Measurements from ENCODE around the gene MSX2. TPM values are rescaled to one million over a fixed set of nuclear protein-coding genes. Genes with fewer than 3 reads are reported as not detected.

MSX2 gene
- total RNA-seq, 1 donor from 2014 or later = not detected

DNA sequence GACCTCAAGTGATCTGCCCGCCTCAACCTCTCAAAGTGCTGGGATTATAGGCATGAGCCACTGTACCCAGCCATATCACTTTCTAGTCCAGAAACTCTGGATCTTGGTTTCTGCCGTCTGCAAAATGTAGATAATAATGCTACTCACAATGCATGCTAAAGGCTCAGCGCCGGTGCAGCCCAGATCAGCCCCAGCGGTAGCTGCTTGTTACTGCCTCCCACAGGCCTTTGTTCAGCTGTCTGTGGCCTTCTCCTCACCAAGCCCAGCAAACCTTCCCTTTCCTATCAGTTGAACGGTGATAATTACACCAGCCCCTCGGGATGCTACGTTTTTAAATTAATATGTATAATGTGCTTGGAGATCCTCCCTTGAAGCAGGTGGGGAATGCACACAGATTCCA lies 26.2 kb upstream of the MSX2 start:
- Mint-ChIP-seq H3K27ac (no peak overlapping the region), H3K27me3 (ENCODE audit: low read depth) (peaks cover 19% of the 10 kb centered on the region), H3K4me1 (ENCODE audit: low read depth) (no peaks in the 10 kb centered on the region), H3K9me3 (no peaks in the 10 kb centered on the region), H3K36me3 (ENCODE audit: low read depth) (no peaks in the 10 kb centered on the region), H3K4me3 (ENCODE audit: low read depth) (no peak overlapping the region)
- no peak for DNase-seq (ENCODE audit: low spot score)
- intact Hi-C loops (cut with micrococcal nuclease) = no loop called here

DNA sequence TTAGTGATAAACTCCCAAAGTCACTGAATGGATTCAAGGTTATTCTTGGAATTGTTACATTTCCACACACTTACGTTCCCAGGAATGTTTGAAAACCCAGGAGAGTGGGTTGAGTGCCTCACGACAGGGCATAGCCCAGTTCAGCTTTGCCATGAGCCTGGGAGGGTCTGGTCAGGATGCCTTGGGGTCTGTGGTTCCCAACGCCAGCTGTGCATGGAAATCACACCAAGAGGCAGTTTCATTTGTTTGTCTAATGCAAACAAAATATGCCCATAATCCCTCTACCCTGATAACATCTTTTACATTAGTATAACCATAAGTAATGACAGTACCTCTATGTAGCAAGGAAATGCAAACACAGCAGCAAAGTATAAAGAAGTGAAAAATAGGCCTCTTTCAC lies 25.3 kb upstream of the MSX2 start:
- DNase-seq (ENCODE audit: low spot score) = no peak
- Mint-ChIP-seq H3K9me3 (no peaks in the 10 kb centered on the region), H3K4me1 (ENCODE audit: low read depth) (no peaks in the 10 kb centered on the region), H3K27ac (no peak overlapping the region), H3K4me3 (ENCODE audit: low read depth) (no peak overlapping the region), H3K27me3 (ENCODE audit: low read depth) (peaks cover 10% of the 10 kb centered on the region), H3K36me3 (ENCODE audit: low read depth) (no peaks in the 10 kb centered on the region)
- intact Hi-C loops (cut with micrococcal nuclease) = no loop called here

DNA sequence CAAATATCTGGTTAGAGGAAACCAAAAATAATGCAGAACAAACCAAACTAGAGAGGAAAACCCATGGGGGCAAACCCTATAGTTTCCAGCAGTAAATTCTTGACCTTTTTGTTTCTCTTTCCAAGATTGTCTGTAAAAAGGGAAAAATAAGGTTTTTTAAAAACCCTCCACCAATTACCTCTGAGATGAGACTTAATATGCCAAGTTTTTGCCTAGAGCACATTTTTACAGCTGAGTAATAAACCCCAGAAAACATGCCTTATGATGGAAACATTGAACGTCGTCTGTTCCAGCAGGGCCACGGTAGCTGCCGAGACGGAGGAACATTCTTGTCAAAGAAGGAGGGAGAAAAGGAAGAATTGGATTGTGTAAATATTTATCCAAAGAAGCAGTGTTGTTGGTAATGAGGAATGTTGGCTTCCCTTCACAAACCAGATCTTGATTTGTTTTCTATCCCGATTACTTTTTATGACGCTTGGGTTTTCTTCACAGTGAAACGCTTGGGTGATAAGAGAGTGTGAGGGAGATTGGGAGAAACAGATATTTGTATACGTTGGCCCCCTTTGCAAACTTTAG lies 17.3 kb upstream of the MSX2 start:
- no peak overlapping the region for H3K4me3 Mint-ChIP-seq (ENCODE audit: low read depth)
- no peaks in the 10 kb centered on the region for H3K4me1 Mint-ChIP-seq (ENCODE audit: low read depth)
- H3K27ac Mint-ChIP-seq = no peak overlapping the region
- H3K36me3 Mint-ChIP-seq (ENCODE audit: low read depth) = no peaks in the 10 kb centered on the region
- intact Hi-C loops (cut with micrococcal nuclease) = no loop called here
- peaks cover 3% of the 10 kb centered on the region for H3K27me3 Mint-ChIP-seq (ENCODE audit: low read depth)
- no peaks in the 10 kb centered on the region for H3K9me3 Mint-ChIP-seq
- DNase-seq (ENCODE audit: low spot score) = no peak

DNA sequence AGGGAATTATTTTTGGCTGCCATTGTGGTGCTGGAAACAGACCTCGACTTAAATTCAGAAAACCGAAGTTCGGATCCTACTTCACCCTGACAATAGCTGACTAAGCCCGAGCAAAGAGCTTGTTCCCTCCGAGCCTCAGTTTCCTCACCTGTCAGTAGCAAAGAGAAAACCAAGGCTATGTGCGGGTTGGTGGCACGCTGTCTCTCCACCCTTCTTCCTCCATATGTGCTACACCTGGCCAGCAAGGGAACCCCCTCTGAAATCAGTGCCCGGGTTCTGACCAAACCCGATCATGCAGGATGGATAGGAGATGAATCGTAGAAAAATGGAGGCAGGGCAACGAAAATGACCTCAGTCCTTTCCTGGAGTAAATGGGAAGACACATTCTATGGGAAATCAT lies 16.7 kb upstream of the MSX2 start:
- no peaks in the 10 kb centered on the region for H3K9me3 Mint-ChIP-seq
- intact Hi-C loops (cut with micrococcal nuclease) = no loop called here
- no peak overlapping the region for H3K27ac Mint-ChIP-seq
- H3K4me3 Mint-ChIP-seq (ENCODE audit: low read depth) = no peak overlapping the region
- no peaks in the 10 kb centered on the region for H3K4me1 Mint-ChIP-seq (ENCODE audit: low read depth)
- DNase-seq (ENCODE audit: low spot score) = no peak
- no peaks in the 10 kb centered on the region for H3K36me3 Mint-ChIP-seq (ENCODE audit: low read depth)
- H3K27me3 Mint-ChIP-seq (ENCODE audit: low read depth) = peaks cover 3% of the 10 kb centered on the region

DNA sequence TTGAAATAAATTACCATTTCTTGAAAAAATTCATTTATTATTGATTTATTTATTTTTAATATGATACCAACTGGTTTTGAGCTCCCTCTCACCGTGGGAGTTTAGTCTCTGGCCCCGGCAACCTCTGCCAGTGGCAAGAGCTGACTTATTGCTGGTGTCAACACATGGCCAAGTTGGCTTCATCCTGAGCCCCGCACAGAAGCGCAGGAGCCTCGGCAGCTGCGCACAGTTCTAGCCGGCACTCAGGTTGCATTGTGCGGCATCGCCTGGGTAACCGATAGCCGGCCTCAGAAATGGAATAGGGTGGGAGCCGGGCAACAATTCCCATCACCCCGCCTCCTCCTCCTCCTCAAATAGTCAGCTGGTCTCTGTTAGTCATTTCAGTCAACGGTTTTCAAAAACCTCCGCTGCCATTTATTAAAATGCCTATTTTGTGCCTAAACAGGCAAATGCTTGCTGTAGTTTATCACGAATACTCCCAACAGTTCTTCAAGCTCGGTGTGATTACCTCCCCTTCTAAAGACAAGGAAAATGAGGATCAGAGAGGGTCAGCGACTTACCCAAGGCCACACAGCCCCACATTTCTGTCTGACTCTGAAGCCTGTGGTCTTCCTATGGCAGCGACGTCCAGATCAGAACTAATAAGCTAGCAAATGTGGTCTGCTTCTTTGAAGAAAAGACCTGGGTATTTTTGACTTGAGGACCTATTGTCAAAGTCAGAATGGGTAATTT lies 15.7 kb upstream of the MSX2 start:
- Mint-ChIP-seq H3K36me3 (ENCODE audit: low read depth) (no peaks in the 10 kb centered on the region), H3K4me1 (ENCODE audit: low read depth) (no peaks in the 10 kb centered on the region), H3K4me3 (ENCODE audit: low read depth) (no peak overlapping the region), H3K27ac (no peak overlapping the region), H3K9me3 (no peaks in the 10 kb centered on the region), H3K27me3 (ENCODE audit: low read depth) (peaks cover 3% of the 10 kb centered on the region)
- DNase-seq (ENCODE audit: low spot score) = no peak
- intact Hi-C loops (cut with micrococcal nuclease) = no loop called here

DNA sequence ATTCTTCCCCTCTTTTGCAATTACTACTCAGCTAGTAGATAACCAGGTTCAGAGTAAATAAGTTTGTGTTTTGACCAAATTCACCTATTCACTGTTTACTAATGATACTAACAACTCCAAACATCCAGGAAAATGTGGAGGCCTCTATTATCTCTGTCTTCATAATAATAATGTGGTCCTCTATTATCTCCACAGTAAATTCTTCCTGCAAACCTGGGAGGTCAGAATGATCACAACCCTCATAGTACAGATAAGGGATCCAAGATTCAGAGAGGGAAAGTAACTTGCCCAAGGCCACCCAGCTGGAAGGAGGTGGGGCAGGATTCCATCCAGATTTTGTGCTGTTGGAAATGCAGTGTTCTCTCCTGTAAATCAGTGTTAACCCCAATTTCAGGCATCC lies 9.6 kb upstream of the MSX2 start:
- intact Hi-C loops (cut with micrococcal nuclease) = no loop called here
- H3K36me3 Mint-ChIP-seq (ENCODE audit: low read depth) = no peaks in the 10 kb centered on the region
- peaks cover 18% of the 10 kb centered on the region for H3K27me3 Mint-ChIP-seq (ENCODE audit: low read depth)
- DNase-seq (ENCODE audit: low spot score) = no peak
- no peaks in the 10 kb centered on the region for H3K9me3 Mint-ChIP-seq
- no peak overlapping the region for H3K27ac Mint-ChIP-seq
- H3K4me3 Mint-ChIP-seq (ENCODE audit: low read depth) = no peak overlapping the region
- H3K4me1 Mint-ChIP-seq (ENCODE audit: low read depth) = no peaks in the 10 kb centered on the region

DNA sequence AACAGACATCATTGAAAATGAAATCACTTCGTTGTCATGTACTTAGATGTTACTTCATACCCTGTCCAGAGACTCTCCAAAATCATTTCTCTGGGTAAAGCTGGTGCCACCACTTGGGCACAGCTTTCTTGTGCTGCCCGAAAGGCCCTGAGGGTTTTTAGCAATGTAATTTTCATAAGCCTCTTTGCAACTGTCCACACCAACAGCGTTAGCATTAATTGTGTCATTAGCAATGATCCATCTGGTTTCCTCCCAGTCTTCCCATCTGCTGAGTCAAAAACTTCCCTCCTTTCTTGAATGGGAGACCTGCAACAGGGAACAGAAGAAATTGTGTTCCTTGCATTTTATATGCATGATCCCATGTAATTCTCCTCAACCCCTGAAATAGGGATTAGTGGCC lies 8.6 kb upstream of the MSX2 start:
- peaks cover 28% of the 10 kb centered on the region for H3K27me3 Mint-ChIP-seq (ENCODE audit: low read depth)
- intact Hi-C loops (cut with micrococcal nuclease) = no loop called here
- no peaks in the 10 kb centered on the region for H3K9me3 Mint-ChIP-seq
- no peaks in the 10 kb centered on the region for H3K36me3 Mint-ChIP-seq (ENCODE audit: low read depth)
- H3K27ac Mint-ChIP-seq = no peak overlapping the region
- no peak overlapping the region for H3K4me3 Mint-ChIP-seq (ENCODE audit: low read depth)
- no peaks in the 10 kb centered on the region for H3K4me1 Mint-ChIP-seq (ENCODE audit: low read depth)
- DNase-seq (ENCODE audit: low spot score) = no peak

DNA sequence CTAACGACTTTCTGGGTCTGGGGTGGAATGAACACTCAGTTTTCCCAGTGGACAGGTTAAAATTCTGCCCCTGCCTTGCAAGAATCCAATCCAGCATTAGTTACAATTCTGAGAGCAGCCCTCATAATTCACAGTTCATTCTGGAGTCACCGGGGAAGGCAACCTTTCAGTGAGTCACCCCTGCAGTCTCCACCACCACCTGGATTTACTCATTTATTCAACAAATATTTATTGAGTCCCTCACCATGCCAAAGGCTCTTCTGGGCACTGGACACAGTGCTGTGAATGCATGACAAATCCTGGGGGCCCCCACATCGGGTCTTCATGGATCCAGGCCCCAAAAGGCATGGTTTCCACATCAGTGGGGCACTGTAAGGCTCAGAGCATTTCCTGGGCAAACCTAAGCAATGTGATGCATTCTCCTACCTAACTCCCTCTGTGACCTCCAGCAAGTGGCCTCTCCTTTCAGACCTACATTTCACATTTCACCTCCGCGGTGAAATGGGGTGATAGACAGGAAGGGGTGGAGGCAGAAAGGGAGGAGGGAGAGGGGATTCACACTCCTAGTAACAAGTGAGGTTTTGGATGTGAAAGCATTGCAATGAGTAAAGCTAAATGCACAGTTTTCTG lies 6.4 kb upstream of the MSX2 start:
- no peak overlapping the region for H3K4me3 Mint-ChIP-seq (ENCODE audit: low read depth)
- no peaks in the 10 kb centered on the region for H3K9me3 Mint-ChIP-seq
- no peaks in the 10 kb centered on the region for H3K36me3 Mint-ChIP-seq (ENCODE audit: low read depth)
- H3K27me3 Mint-ChIP-seq (ENCODE audit: low read depth) = peaks cover 47% of the 10 kb centered on the region
- no peak for DNase-seq (ENCODE audit: low spot score)
- no peaks in the 10 kb centered on the region for H3K4me1 Mint-ChIP-seq (ENCODE audit: low read depth)
- no peak overlapping the region for H3K27ac Mint-ChIP-seq
- intact Hi-C loops (cut with micrococcal nuclease) = no loop called here

DNA sequence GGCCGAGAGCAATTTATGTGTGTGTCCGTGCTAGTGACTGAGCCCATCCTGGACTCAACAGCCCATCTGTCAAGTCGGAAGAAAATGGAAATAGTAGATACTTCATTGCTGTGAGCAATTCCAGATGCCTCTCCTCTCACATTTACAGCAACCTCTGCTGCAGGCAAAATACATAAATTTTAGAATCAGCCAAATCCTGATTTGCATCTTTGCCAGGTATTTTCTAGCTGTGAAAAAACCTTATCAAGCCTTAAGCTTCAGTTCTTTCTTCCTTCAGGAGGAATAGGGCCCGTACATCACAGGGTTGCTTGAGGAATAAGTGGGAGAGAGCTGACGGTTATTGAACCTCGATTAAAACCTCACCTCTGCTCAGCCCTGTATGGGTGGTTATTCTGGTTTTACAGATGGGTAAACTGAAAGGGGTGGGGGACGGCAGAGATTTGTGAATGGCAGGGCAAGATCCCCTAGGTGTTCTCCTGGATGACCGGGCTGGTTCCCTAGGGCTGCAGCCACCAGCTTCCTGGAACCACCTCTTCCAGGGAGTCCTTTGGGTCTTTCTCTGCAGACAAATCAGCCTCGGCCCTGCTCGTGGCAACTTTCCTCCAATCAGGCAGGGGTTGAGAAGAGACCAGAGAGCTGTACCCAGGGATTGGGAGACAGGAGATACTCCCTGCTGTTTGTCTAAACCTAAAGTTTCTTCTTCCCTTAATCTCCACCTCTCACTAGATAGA lies 5.3 kb upstream of the MSX2 start:
- no peaks in the 10 kb centered on the region for H3K9me3 Mint-ChIP-seq
- H3K27me3 Mint-ChIP-seq (ENCODE audit: low read depth) = peaks cover 58% of the 10 kb centered on the region
- intact Hi-C loops (cut with micrococcal nuclease) = no loop called here
- peaks cover 5% of the 10 kb centered on the region for H3K4me1 Mint-ChIP-seq (ENCODE audit: low read depth)
- no peak for DNase-seq (ENCODE audit: low spot score)
- peaks cover 2% of the 10 kb centered on the region for H3K36me3 Mint-ChIP-seq (ENCODE audit: low read depth)
- H3K4me3 Mint-ChIP-seq (ENCODE audit: low read depth) = no peak overlapping the region
- no peak overlapping the region for H3K27ac Mint-ChIP-seq

DNA sequence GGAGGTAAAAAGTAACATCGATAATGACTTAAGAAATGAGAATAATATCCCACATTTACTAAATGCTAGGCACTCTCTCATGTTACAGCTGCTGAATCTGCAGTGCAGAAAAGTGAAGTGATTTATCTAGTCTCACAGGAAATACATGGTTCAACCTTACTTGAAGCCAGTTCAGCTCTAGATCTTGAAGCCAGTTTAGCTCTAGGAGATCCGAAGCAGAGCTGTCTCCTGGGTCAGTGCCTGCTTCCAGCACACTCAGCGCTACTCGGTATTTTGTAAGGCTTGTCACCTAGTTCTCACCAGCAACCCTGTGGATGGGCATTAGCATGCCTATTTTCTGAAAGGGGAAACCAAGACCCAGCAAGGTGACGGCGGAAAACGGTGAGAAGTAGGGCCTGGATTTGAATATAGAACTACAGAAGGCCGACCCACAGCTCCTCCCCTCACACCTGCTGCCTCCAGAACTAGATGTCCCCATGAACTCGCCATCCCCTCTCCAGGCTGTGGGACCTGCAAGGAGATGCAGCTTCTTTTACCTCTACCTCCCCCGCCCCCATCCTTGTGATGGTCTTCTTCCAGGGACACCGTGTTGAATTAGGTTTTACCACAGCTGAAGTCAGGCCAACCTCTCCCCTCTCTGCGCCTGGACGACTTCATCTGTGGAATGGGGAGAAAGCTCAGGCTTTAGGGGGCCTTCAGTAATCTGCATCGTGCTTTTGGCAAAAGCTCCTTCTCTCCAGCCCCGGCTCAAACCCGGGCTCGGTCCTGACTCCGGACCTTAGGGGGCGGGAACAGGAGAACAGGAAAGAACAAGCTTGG lies 4.4 kb upstream of the MSX2 start:
- H3K36me3 Mint-ChIP-seq (ENCODE audit: low read depth) = peaks cover 3% of the 10 kb centered on the region
- DNase-seq (ENCODE audit: low spot score) = no peak
- intact Hi-C loops (cut with micrococcal nuclease) = loop anchor here (5.0 kb wide), 1 partner anchor 1483 kb away; the partner anchor contains the start of gene NKX2-5
- H3K27ac Mint-ChIP-seq = no peak overlapping the region
- H3K9me3 Mint-ChIP-seq = no peaks in the 10 kb centered on the region
- H3K27me3 Mint-ChIP-seq (ENCODE audit: low read depth) = peaks cover 61% of the 10 kb centered on the region
- no peak overlapping the region for H3K4me3 Mint-ChIP-seq (ENCODE audit: low read depth)
- peaks cover 5% of the 10 kb centered on the region for H3K4me1 Mint-ChIP-seq (ENCODE audit: low read depth)

DNA sequence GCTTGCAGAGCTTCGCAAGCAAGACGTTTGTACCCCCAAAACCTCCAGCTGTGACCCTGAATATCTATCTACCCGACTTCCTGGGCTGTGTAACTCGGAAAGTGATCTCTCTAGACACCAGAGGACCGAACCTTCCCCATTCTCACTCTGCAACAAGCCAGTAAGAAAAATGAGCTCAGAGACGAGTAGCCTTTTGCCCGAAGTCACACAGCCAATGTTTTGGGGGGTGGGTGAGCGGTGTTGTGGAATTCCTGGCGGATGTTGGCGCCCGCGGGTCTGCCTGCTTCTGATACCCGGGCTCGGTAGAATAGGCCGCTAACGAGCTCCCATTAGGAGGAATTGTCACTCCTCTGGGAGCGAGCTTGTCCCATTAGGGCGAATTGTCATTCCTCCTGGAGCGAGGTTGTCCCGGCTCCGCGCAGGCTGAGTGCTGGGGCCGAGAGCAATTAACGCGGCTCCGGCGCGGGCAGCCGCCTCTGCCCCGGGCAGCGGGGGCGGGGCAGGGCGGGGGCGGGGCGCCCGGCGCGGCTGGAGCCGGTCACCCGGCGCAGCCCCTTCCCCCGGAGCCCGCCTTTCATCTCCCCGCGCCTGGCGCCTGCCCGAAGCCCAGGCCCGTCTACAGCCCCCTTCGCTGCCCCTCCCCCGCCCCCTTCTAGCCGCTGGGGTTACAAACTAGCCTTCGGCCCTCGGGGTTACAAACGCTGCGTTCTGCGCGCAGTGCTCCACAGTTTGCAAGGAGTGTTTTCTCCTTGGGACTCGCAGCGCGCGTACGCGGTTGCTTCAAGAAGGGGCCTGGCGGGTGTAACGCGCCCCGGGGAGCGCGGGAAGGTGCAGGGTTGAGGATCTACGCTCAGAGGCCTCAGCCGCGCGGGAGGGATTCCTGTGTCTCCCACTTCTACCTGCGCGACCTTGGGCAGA lies 3.5 kb upstream of the MSX2 start:
- intact Hi-C loops (cut with micrococcal nuclease) = loop anchor here (5.0 kb wide), 1 partner anchor 1484 kb away; the partner anchor contains the start of gene NKX2-5
- H3K27ac Mint-ChIP-seq = no peak overlapping the region
- H3K36me3 Mint-ChIP-seq (ENCODE audit: low read depth) = peaks cover 3% of the 10 kb centered on the region
- H3K9me3 Mint-ChIP-seq = no peaks in the 10 kb centered on the region
- DNase-seq (ENCODE audit: low spot score) = no peak
- H3K4me1 Mint-ChIP-seq (ENCODE audit: low read depth) = peaks cover 5% of the 10 kb centered on the region
- peaks cover 70% of the 10 kb centered on the region for H3K27me3 Mint-ChIP-seq (ENCODE audit: low read depth)
- no peak overlapping the region for H3K4me3 Mint-ChIP-seq (ENCODE audit: low read depth)
